Caco-2 (cell line): ENCODE results near the gene BRSK2. TPM values are rescaled to one million over a fixed set of nuclear protein-coding genes. Genes with fewer than 3 reads are reported as not detected.
"Not testable (repeated sequence)": the region's sequence is repeated elsewhere in the genome, so short reads cannot be mapped to it uniquely, and the experiment has no call there.

Experiments used
- BruUV-seq: library from RNA; stranded (reverse); fragments of 400-500 nt; replicated peaks from 2 replicates; lab custom pipeline; 2021; lab: Mats Ljungman, UMichigan
- CTCF ChIA-PET: fragments of 300-600 bp; sonication (Branson Sonifier 250); formaldehyde crosslinking; loops from one replicate; lab custom pipeline; 2022; ENCODE audit warnings: antibody characterized with exemption; lab: Charles Lee
- POLR2A ChIA-PET: fragments of 300-600 bp; sonication (Branson Sonifier 250); formaldehyde crosslinking; loops from one replicate; lab custom pipeline; 2022; ENCODE audit warnings: antibody characterized with exemption; lab: Charles Lee
- DNase-seq, 2 experiments: peaks; one replicate each; pipeline versions ENCODE4 v3.0.0 to v3.0.0-alpha.2; 2020 to 2022
- H3K27me3 ChIP-seq: replicated peaks from 2 replicates; pipeline ENCODE4 v1.6.0; 2011; ENCODE audit warnings: low read length; ENCODE audit not compliant: control insufficient read depth, insufficient read depth
- H3K36me3 ChIP-seq: 2 replicates; pipeline ENCODE4 v1.5.1; 2011; ENCODE audit warnings: low read length; ENCODE audit not compliant: control insufficient read depth, insufficient read depth
- H3K4me1 ChIP-seq: fragments of 250-450 bp; sonication (Bioruptor Pico); 2 replicates; pipeline ENCODE4 v1.5.1; 2020; ENCODE audit warnings: mild to moderate bottlenecking
- H3K4me3 ChIP-seq: 2 replicates; pipeline ENCODE4 v1.5.1; 2011; ENCODE audit warnings: low read depth, mild to moderate bottlenecking, control low read depth, low read length
- H3K9me3 ChIP-seq: fragments of 250-450 bp; sonication (Bioruptor Pico); 2 replicates; pipeline ENCODE4 v1.5.1; 2020; ENCODE audit warnings: mild to moderate bottlenecking, moderate library complexity
- H3K27ac Mint-ChIP-seq: one replicate; pipeline ENCODE4 v1.8.0; 2022; ENCODE audit warnings: mixed read lengths; ENCODE audit not compliant: unreplicated experiment
- H3K27me3 Mint-ChIP-seq: one replicate; pipeline ENCODE4 v1.8.0; 2022; ENCODE audit warnings: mixed read lengths; ENCODE audit not compliant: insufficient read depth, unreplicated experiment
- H3K36me3 Mint-ChIP-seq: one replicate; pipeline ENCODE4 v1.8.0; 2022; ENCODE audit warnings: mild to moderate bottlenecking, mixed read lengths; ENCODE audit not compliant: insufficient read depth, unreplicated experiment
- H3K4me1 Mint-ChIP-seq: one replicate; pipeline ENCODE4 v1.8.0; 2022; ENCODE audit warnings: low read depth, mixed read lengths; ENCODE audit not compliant: unreplicated experiment
- H3K4me3 Mint-ChIP-seq: one replicate; pipeline ENCODE4 v1.8.0; 2022; ENCODE audit warnings: mild to moderate bottlenecking, moderate library complexity, mixed read lengths; ENCODE audit not compliant: unreplicated experiment
- H3K9me3 Mint-ChIP-seq: one replicate; pipeline ENCODE4 v1.8.0; 2022; ENCODE audit warnings: mixed read lengths; ENCODE audit not compliant: unreplicated experiment
- CTCF ChIP-seq, 2 experiments: fragments of 200-600 bp in 1 of 2; IDR thresholded peaks; 1 replicate in 1 of 2; 2 replicates in 1 of 2; pipeline versions ENCODE4 v1.5.1 to v1.8.0; 2011 to 2022; ENCODE audit warnings: antibody characterized with exemption in 1 of 2, control low read depth in 1 of 2, inconsistent platforms in 1 of 2, low read depth in 1 of 2, low read length in 1 of 2, mild to moderate bottlenecking in 1 of 2, moderate library complexity in 1 of 2; ENCODE audit not compliant: insufficient read depth in 1 of 2, severe bottlenecking in 1 of 2, unreplicated experiment in 1 of 2
- intact Hi-C: fragments of 100-400 bp; cut with micrococcal nuclease; formaldehyde crosslinking; loops from one replicate; pipeline ENCODE4 v1.10.0; 2022; ENCODE audit not compliant: unreplicated experiment
- total RNA-seq: library from RNA; stranded (reverse); gene quantifications from 2 replicates; pipeline ENCODE4 v1.2.3, GENCODE V29; 2022

BRSK2 gene
- total RNA-seq, 1 experiment from 2014 or later: 32.8 TPM

- intact Hi-C loops: no loop called here
- Mint-ChIP-seq H3K9me3 (no peaks in the 10 kb centered on the region), H3K27ac (no peak overlapping the region), H3K4me3 (peak overlapping the region; percentile 28), H3K36me3 (peaks cover 3% of the 10 kb centered on the region), H3K27me3 (peaks cover 4% of the 10 kb centered on the region), H3K4me1 (peaks cover 18% of the 10 kb centered on the region)
- BruUV-seq: no TSS peak
- Histone ChIP-seq H3K4me1 (peaks cover 12% of the 10 kb centered on the region), H3K36me3 (no peaks in the 10 kb centered on the region), H3K4me3 (no peak overlapping the region), H3K9me3 (no peaks in the 10 kb centered on the region), H3K27me3 (no peaks in the 10 kb centered on the region)
- no peak for TF ChIP-seq CTCF (IDR thresholded peaks at IDR 0.05; ENCODE audit: insufficient read depth in 1 of 2, low read depth in 1 of 2, low read length in 1 of 2, severe bottlenecking in 1 of 2, unreplicated experiment in 1 of 2)
- ChIA-PET CTCF (no interaction called here), POLR2A (no interaction called here)
- no peak for DNase-seq
Measured at GRCh38 chr11:1356478-1356960, 33.2 kb upstream of the BRSK2 start.

GRCh38 chr11:1358286-1358685, 31.4 kb upstream of the BRSK2 start:
- ChIA-PET CTCF (no interaction called here), POLR2A (no interaction called here)
- Mint-ChIP-seq H3K27me3 (peaks cover 4% of the 10 kb centered on the region), H3K27ac (no peak overlapping the region), H3K4me3 (no peak overlapping the region), H3K36me3 (no peaks in the 10 kb centered on the region), H3K9me3 (no peaks in the 10 kb centered on the region), H3K4me1 (peaks cover 15% of the 10 kb centered on the region)
- no peaks in the 10 kb centered on the region for H3K27me3 ChIP-seq
- TF ChIP-seq CTCF (IDR thresholded peaks at IDR 0.05; ENCODE audit: insufficient read depth in 1 of 2, low read depth in 1 of 2, low read length in 1 of 2, severe bottlenecking in 1 of 2, unreplicated experiment in 1 of 2): no peak
- no TSS peak for BruUV-seq
- no peaks in the 10 kb centered on the region; the same call in 1 of the 2 replicates for H3K9me3 ChIP-seq
- no peak for DNase-seq
- peaks cover 12% of the 10 kb centered on the region for H3K4me1 ChIP-seq
- no peaks in the 10 kb centered on the region for H3K36me3 ChIP-seq
- intact Hi-C loops: no loop called here
- no peak overlapping the region for H3K4me3 ChIP-seq

- H3K4me3 ChIP-seq, BruUV-seq, DNase-seq, CTCF ChIA-PET, H3K4me3 Mint-ChIP-seq, H3K36me3 Mint-ChIP-seq, H3K27me3 Mint-ChIP-seq, H3K27ac Mint-ChIP-seq, intact Hi-C loops, H3K27me3 ChIP-seq, H3K9me3 Mint-ChIP-seq, POLR2A ChIA-PET, H3K36me3 ChIP-seq, H3K9me3 ChIP-seq: not testable (repeated sequence)
- H3K4me1 Mint-ChIP-seq: peaks cover 15% of the 10 kb centered on the region
- peaks cover 12% of the 10 kb centered on the region for H3K4me1 ChIP-seq
Measured at GRCh38 chr11:1358931-1359330, 30.8 kb upstream of the BRSK2 start.

GRCh38 chr11:1359556-1359955, 30.2 kb upstream of the BRSK2 start:
- intact Hi-C loops: no loop called here
- H3K9me3 ChIP-seq: peaks cover 3% of the 10 kb centered on the region
- Mint-ChIP-seq H3K4me1 (peaks cover 15% of the 10 kb centered on the region), H3K36me3 (no peaks in the 10 kb centered on the region), H3K27me3 (peaks cover 4% of the 10 kb centered on the region), H3K27ac (no peak overlapping the region), H3K9me3 (no peaks in the 10 kb centered on the region), H3K4me3 (no peak overlapping the region)
- no peak overlapping the region for H3K4me3 ChIP-seq
- ChIA-PET CTCF (no interaction called here), POLR2A (no interaction called here)
- H3K36me3 ChIP-seq: no peaks in the 10 kb centered on the region
- peaks cover 12% of the 10 kb centered on the region for H3K4me1 ChIP-seq
- H3K27me3 ChIP-seq: no peaks in the 10 kb centered on the region
- BruUV-seq: no TSS peak
- DNase-seq: no peak
- TF ChIP-seq CTCF (IDR thresholded peaks at IDR 0.05; ENCODE audit: insufficient read depth in 1 of 2, low read depth in 1 of 2, low read length in 1 of 2, severe bottlenecking in 1 of 2, unreplicated experiment in 1 of 2): no peak
